OCI-LY1 (cell line): ENCODE data around the gene CNTN2.

Experiments
- H2AFZ ChIP-seq: fragments of 200-600 bp; sonication (generic), shearing (Covaris generic); 2 replicates; pipeline ENCODE4 v1.6.0; 2014; ENCODE audit warnings: antibody characterized with exemption, mild to moderate bottlenecking, low read length
- H3F3A ChIP-seq: fragments of 200-600 bp; sonication (generic), shearing (Covaris generic); 2 replicates; pipeline ENCODE4 v1.6.0; 2014; ENCODE audit warnings: mild to moderate bottlenecking, antibody characterized with exemption, low read length, moderate library complexity; ENCODE audit not compliant: insufficient read depth
- H3K27ac ChIP-seq: fragments of 200-600 bp; sonication (generic); 2 replicates; pipeline ENCODE4 v1.5.1; 2014; ENCODE audit warnings: low read length, mixed run types, mild to moderate bottlenecking, low read depth; ENCODE audit not compliant: poor library complexity, severe bottlenecking
- H3K27me3 ChIP-seq: fragments of 200-600 bp; sonication (generic); 2 replicates; pipeline ENCODE4 v1.6.0; 2014; ENCODE audit warnings: antibody characterized with exemption, mild to moderate bottlenecking, low read length, moderate library complexity; ENCODE audit not compliant: insufficient read depth
- H3K36me3 ChIP-seq: fragments of 200-600 bp; sonication (generic); 2 replicates; pipeline ENCODE4 v1.6.1; 2014; ENCODE audit warnings: mild to moderate bottlenecking, antibody characterized with exemption, low read length, moderate library complexity, mixed read lengths; ENCODE audit not compliant: insufficient read depth
- H3K4me1 ChIP-seq: fragments of 200-600 bp; sonication (generic); 2 replicates; pipeline ENCODE4 v1.5.1; 2014; ENCODE audit warnings: mild to moderate bottlenecking, low read length, moderate library complexity; ENCODE audit not compliant: insufficient read depth, severe bottlenecking
- H3K4me2 ChIP-seq: fragments of 200-600 bp; sonication (generic), shearing (Covaris generic); 2 replicates; pipeline ENCODE4 v1.6.1; 2014; ENCODE audit warnings: low read length
- H3K4me3 ChIP-seq: fragments of 200-600 bp; sonication (generic); 2 replicates; pipeline ENCODE4 v1.5.1; 2014; ENCODE audit warnings: low read length, low read depth, mild to moderate bottlenecking, mixed read lengths; ENCODE audit not compliant: poor library complexity, severe bottlenecking
- H3K79me2 ChIP-seq: fragments of 200-600 bp; shearing (Covaris generic); 2 replicates; pipeline ENCODE4 v1.6.1; 2016; ENCODE audit warnings: mixed run types, low read length, mixed read lengths; ENCODE audit not compliant: insufficient read depth
- H3K9ac ChIP-seq: fragments of 200-600 bp; sonication (generic), shearing (Covaris generic); 2 replicates; pipeline ENCODE4 v1.6.1; 2014; ENCODE audit warnings: mild to moderate bottlenecking, low read length, mixed read lengths
- H3K9me2 ChIP-seq: fragments of 200-600 bp; sonication (generic), shearing (Covaris generic); 2 replicates; pipeline ENCODE4 v1.6.1; 2014; ENCODE audit warnings: low read depth, mild to moderate bottlenecking, low read length, mixed read lengths
- H3K9me3 ChIP-seq: fragments of 200-600 bp; shearing (Covaris generic); 2 replicates; pipeline ENCODE4 v1.6.1; 2014; ENCODE audit warnings: low read length, mixed read lengths
- H4K20me1 ChIP-seq: fragments of 200-600 bp; sonication (generic), shearing (Covaris generic); 2 replicates; pipeline ENCODE4 v1.6.0; 2016; ENCODE audit warnings: mild to moderate bottlenecking, low read length; ENCODE audit not compliant: insufficient read depth
- CTCF ChIP-seq: fragments of 200-600 bp; sonication (generic), shearing (Covaris generic); IDR thresholded peaks from 2 replicates; pipeline ENCODE4 v1.5.1; 2017; ENCODE audit warnings: mild to moderate bottlenecking, antibody characterized with exemption, low read length, moderate library complexity, mixed read lengths
- EZH2 ChIP-seq: fragments of 200-600 bp; sonication (generic), shearing (Covaris generic); IDR thresholded peaks from 2 replicates; pipeline ENCODE4 v1.8.0; 2017; ENCODE audit warnings: borderline replicate concordance, mixed run types, mild to moderate bottlenecking, antibody characterized with exemption, low read length, moderate library complexity, mixed read lengths

Gene CNTN2

DNA sequence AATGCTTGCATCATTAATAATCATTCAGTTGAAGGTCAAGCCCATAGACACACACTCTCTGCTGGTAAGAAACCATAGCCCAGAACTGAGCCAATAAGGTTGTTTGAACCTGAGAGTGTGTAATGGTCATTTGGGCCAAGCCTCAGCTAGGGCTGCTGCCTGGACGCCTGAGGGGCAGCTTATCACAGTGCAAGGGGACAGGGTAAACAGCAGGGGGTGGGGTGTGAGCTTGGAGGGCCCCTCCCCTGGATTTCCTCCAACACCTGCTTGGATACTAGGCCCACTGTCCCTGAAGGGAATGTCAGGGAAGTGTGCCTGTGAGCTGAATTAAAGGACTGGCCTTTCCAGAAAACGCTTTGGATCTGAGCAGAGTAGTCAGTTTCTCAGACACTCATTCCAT, 24.6 kb upstream of the CNTN2 start:
- Histone ChIP-seq H3K79me2 (no peaks in the 10 kb centered on the region), H3K4me3 (no peak overlapping the region), H3K9me2 (no peaks in the 10 kb centered on the region), H3K4me2 (no peak overlapping the region), H3K9me3 (no peaks in the 10 kb centered on the region), H3K27ac (no peak overlapping the region), H3K36me3 (no peaks in the 10 kb centered on the region), H4K20me1 (no peaks in the 10 kb centered on the region), H2AFZ (no peak overlapping the region), H3F3A (no peaks in the 10 kb centered on the region), H3K27me3 (0 out of 2 replicates have a peak, but pooled peaks cover 10% of the 10 kb centered on the region), H3K9ac (no peak overlapping the region), H3K4me1 (no peaks in the 10 kb centered on the region)
- TF ChIP-seq EZH2 (no peak), CTCF (no peak)

DNA sequence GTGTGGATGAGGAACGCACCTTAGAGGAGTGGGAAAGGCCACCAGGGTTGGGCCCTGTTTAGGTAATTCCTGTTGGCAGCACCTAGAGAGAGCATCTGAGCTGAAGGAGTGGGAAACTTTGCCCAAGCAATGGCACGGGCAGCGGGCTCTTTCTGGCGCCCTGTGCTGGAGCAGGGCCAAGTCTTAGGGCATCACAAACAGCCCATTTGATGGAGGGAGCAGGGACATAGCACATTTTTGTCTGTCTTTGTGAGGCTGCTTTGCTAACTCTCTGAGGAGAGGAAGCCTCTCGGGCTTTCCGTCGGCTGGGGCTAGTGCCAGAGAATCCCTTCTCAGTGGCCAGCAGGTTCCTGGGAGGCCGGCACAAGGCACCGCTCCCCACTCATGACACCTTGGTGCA, 22.5 kb upstream of the CNTN2 start:
- Histone ChIP-seq H3K4me1 (no peaks in the 10 kb centered on the region), H3K79me2 (no peaks in the 10 kb centered on the region), H3K4me3 (no peak overlapping the region), H3K9me3 (no peaks in the 10 kb centered on the region), H3K27me3 (0 out of 2 replicates have a peak, but pooled peaks cover 10% of the 10 kb centered on the region), H3K27ac (no peak overlapping the region), H3K9ac (no peak overlapping the region), H3F3A (no peaks in the 10 kb centered on the region), H3K36me3 (no peaks in the 10 kb centered on the region), H3K9me2 (no peaks in the 10 kb centered on the region), H2AFZ (no peak overlapping the region), H3K4me2 (no peak overlapping the region), H4K20me1 (no peaks in the 10 kb centered on the region)
- TF ChIP-seq CTCF (no peak), EZH2 (no peak)

GRCh38 chr1:205024679-205025078, 18.3 kb upstream of the CNTN2 start:
- no peaks in the 10 kb centered on the region for H3K9me3 ChIP-seq
- H3K9me2 ChIP-seq: no peaks in the 10 kb centered on the region
- H2AFZ ChIP-seq: no peak overlapping the region
- H3K4me3 ChIP-seq: no peak overlapping the region
- H3K27me3 ChIP-seq: 0 out of 2 replicates have a peak, but pooled peaks cover 5% of the 10 kb centered on the region
- no peak overlapping the region for H3K9ac ChIP-seq
- H3K4me2 ChIP-seq: no peak overlapping the region
- H3K4me1 ChIP-seq: no peaks in the 10 kb centered on the region
- H3K27ac ChIP-seq: no peak overlapping the region
- TF ChIP-seq CTCF (no peak), EZH2 (no peak)
- H3F3A ChIP-seq: no peaks in the 10 kb centered on the region
- no peaks in the 10 kb centered on the region for H4K20me1 ChIP-seq
- H3K79me2 ChIP-seq: no peaks in the 10 kb centered on the region
- H3K36me3 ChIP-seq: no peaks in the 10 kb centered on the region
